Activated naive CD4-positive, alpha-beta T cell treated with anti-CD3 and anti-CD28 coated beads for 36 hours (primary cell): ENCODE measurements around the gene GC. TPM values are rescaled to one million over a fixed set of nuclear protein-coding genes. Genes with fewer than 3 reads are reported as not detected.

Experiments
- CTCF ChIA-PET: fragments of 350-600 bp; sonication (Branson Sonifier 250); formaldehyde crosslinking; loops from one replicate; lab custom pipeline; 2021; ENCODE audit warnings: antibody characterized with exemption; lab: Charles Lee
- DNase-seq: peaks from one replicate; pipeline ENCODE4 v3.0.0-alpha.2; 2020
- H3K27ac Mint-ChIP-seq: one replicate; pipeline ENCODE4 v1.8.0; 2021; ENCODE audit warnings: mild to moderate bottlenecking, mixed read lengths
- H3K27me3 Mint-ChIP-seq: one replicate; pipeline ENCODE4 v1.8.0; 2021; ENCODE audit warnings: low read depth, mixed read lengths
- H3K36me3 Mint-ChIP-seq: one replicate; pipeline ENCODE4 v1.8.0; 2021; ENCODE audit warnings: low read depth, mixed read lengths
- H3K4me1 Mint-ChIP-seq: one replicate; pipeline ENCODE4 v1.8.0; 2021; ENCODE audit warnings: low read depth, mixed read lengths
- H3K4me3 Mint-ChIP-seq: one replicate; pipeline ENCODE4 v1.8.0; 2021; ENCODE audit warnings: mild to moderate bottlenecking, moderate library complexity, mixed read lengths
- H3K9me3 Mint-ChIP-seq: one replicate; pipeline ENCODE4 v1.8.0; 2021; ENCODE audit warnings: mixed read lengths
- intact Hi-C: fragments of 100-400 bp; cut with micrococcal nuclease; formaldehyde crosslinking; loops from one replicate; pipeline ENCODE4 v1.15.1; 2023
- total RNA-seq, 2 experiments: library from RNA; stranded (reverse); gene quantifications; one replicate each; pipeline ENCODE4 v1.2.3, GENCODE V29; 2021

Gene GC
- total RNA-seq, 2 experiments from 2014 or later = not detected

- DNase-seq = no peak
- Mint-ChIP-seq H3K4me3 (no peak overlapping the region), H3K36me3 (no peaks in the 10 kb centered on the region), H3K9me3 (no peaks in the 10 kb centered on the region), H3K27me3 (no peaks in the 10 kb centered on the region), H3K27ac (no peak overlapping the region), H3K4me1 (no peaks in the 10 kb centered on the region)
- intact Hi-C loops = no loop called here
- CTCF ChIA-PET = no interaction called here
These were observed 2.1 kb upstream of the GC start for GRCh38 chr4:71785959-71786358.

DNA sequence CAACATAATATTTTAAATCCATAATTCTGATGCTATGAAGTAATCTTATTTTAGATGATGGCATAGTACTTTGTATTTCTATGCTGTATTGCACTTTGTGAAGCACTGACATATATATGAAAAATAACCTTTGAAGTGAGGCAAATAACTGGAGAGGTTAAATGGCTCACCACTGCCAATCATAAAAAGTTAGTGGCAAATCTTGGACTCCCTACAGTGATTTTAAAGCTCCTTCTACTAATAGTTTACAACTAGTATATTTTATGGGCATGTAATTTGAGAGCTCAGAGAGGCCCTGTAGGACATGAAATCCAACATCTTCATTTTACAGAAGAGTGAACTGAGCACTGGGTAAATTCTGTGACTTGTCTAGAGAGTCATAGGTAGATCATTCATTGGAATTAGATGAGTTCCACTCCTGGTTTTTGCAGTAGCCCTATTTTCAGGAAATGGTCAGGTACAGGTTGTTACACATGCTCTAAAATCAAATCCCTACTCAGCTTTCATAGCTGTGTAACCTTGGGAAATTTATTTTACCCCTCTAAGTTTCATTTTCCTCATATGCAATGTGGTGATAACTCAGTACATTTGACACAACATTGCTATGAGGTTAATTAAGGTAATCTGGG lies 804 bp upstream of the GC start:
- Mint-ChIP-seq H3K36me3 (no peaks in the 10 kb centered on the region), H3K27ac (no peak overlapping the region), H3K9me3 (no peaks in the 10 kb centered on the region), H3K27me3 (no peaks in the 10 kb centered on the region), H3K4me3 (no peak overlapping the region), H3K4me1 (no peaks in the 10 kb centered on the region)
- CTCF ChIA-PET = no interaction called here
- no peak for DNase-seq
- intact Hi-C loops = no loop called here

DNA sequence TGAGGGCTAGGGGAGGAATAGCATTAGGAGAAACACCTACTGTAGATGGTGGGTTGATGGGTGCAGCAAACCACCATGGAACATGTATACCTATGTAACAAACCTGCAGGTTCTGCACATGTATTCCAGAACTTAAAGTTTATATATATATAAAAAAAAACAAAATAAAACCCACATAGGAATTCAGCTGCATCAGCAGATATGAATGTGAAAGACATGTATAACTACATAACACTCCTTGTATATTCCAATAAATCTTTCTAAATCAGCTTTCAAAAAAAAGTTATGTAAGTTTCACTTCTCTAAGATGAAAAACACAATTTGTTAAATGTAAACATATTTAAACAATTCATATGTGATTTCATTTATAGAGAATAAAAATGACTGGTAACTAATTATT lies 6.0 kb downstream of the GC start:
- Mint-ChIP-seq H3K36me3 (no peaks in the 10 kb centered on the region), H3K9me3 (no peaks in the 10 kb centered on the region), H3K27me3 (no peaks in the 10 kb centered on the region), H3K4me3 (no peak overlapping the region), H3K4me1 (no peaks in the 10 kb centered on the region), H3K27ac (no peak overlapping the region)
- CTCF ChIA-PET = no interaction called here
- intact Hi-C loops = no loop called here
- no peak for DNase-seq

GRCh38 chr4:71775449-71775848 lies 8.4 kb downstream of the GC start:
- H3K9me3 Mint-ChIP-seq = no peaks in the 10 kb centered on the region
- intact Hi-C loops = no loop called here
- CTCF ChIA-PET = no interaction called here
- H3K36me3 Mint-ChIP-seq = no peaks in the 10 kb centered on the region
- H3K4me3 Mint-ChIP-seq = no peak overlapping the region
- no peak overlapping the region for H3K27ac Mint-ChIP-seq
- DNase-seq = no peak
- no peaks in the 10 kb centered on the region for H3K4me1 Mint-ChIP-seq
- no peaks in the 10 kb centered on the region for H3K27me3 Mint-ChIP-seq

- Mint-ChIP-seq H3K27ac (no peak overlapping the region), H3K27me3 (no peaks in the 10 kb centered on the region), H3K4me3 (no peak overlapping the region), H3K9me3 (no peaks in the 10 kb centered on the region), H3K4me1 (no peaks in the 10 kb centered on the region), H3K36me3 (no peaks in the 10 kb centered on the region)
- no peak for DNase-seq
- CTCF ChIA-PET = no interaction called here
- intact Hi-C loops = loop anchor here (5.0 kb wide), 1 partner anchor 528 kb away; no protein-coding TSS in a partner anchor
These were observed 9.7 kb downstream of the GC start for GRCh38 chr4:71774136-71774535.

DNA sequence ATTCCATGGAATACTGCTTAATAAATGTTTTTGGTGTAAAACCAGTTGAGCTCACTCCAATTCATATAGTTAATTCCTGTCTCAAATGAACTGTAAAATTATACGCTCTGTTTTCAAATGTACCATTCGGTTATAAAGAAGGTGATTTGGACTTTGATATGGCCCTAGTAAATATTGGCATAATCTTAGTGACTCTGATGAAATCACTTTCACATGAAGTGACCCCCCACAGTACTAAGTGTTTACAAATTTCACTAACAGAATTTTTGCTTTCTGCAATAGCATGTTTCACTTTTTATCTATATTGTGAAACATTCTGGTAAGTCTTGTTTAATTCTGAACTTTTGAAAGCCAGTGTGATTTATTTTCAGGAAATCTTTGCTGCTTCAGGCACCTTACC lies 10.9 kb downstream of the GC start:
- intact Hi-C loops = loop anchor here (5.0 kb wide), 1 partner anchor 529 kb away; no protein-coding TSS in a partner anchor
- no peaks in the 10 kb centered on the region for H3K4me1 Mint-ChIP-seq
- H3K27me3 Mint-ChIP-seq = no peaks in the 10 kb centered on the region
- DNase-seq = no peak
- no peaks in the 10 kb centered on the region for H3K36me3 Mint-ChIP-seq
- CTCF ChIA-PET = no interaction called here
- no peaks in the 10 kb centered on the region for H3K9me3 Mint-ChIP-seq
- no peak overlapping the region for H3K4me3 Mint-ChIP-seq
- H3K27ac Mint-ChIP-seq = no peak overlapping the region

DNA sequence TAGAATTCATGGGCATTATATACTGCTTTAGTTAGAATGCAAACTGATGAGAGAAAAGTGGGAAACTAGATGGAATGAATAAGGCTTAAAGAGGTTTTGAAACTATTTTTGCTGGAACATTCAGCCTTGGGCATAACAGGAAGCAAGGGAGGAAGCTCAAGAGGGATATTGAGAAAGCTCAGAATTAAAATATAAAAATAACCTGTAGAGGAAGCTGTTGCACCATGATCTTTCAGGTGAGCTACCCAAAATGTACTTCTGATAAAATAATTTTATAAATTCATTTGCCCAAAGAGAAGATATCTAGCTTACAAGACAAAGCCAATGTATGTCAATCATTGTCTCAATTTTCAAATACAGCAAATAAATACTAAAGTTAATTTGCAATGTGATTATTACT lies 11.3 kb downstream of the GC start:
- intact Hi-C loops = loop anchor here (5.0 kb wide), 1 partner anchor 530 kb away; no protein-coding TSS in a partner anchor
- Mint-ChIP-seq H3K27me3 (no peaks in the 10 kb centered on the region), H3K36me3 (no peaks in the 10 kb centered on the region), H3K4me3 (no peak overlapping the region), H3K27ac (no peak overlapping the region), H3K9me3 (no peaks in the 10 kb centered on the region), H3K4me1 (no peaks in the 10 kb centered on the region)
- DNase-seq = no peak
- CTCF ChIA-PET = no interaction called here

DNA sequence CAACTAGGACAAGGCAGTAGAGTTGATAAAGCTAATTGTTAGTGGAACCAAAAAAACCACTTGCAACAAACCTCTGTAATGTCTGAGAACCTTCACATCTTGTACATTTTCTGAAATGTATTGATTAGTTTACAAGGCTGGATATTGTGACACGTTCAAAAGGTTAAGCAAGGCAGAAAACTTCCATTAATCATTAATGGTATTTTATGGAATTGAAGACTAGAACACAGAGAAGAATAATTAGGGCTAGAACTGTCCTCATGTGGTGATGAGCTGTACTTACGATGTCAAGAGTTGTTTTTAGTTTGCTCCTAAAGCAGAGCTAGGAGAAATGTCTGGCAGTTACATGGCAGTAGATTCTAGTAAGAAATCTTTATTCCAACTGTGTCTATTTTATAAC lies 12.3 kb downstream of the GC start:
- CTCF ChIA-PET = no interaction called here
- Mint-ChIP-seq H3K27me3 (no peaks in the 10 kb centered on the region), H3K27ac (no peak overlapping the region), H3K36me3 (no peaks in the 10 kb centered on the region), H3K4me3 (no peak overlapping the region), H3K4me1 (no peaks in the 10 kb centered on the region), H3K9me3 (no peaks in the 10 kb centered on the region)
- no peak for DNase-seq
- intact Hi-C loops = loop anchor here (5.0 kb wide), 1 partner anchor 531 kb away; no protein-coding TSS in a partner anchor

- no peak for DNase-seq
- CTCF ChIA-PET = interaction anchor here (1.6 kb wide), 1 partner anchor 517 kb away, joined by 3 read pairs; no protein-coding TSS in a partner anchor
- no peak overlapping the region for H3K27ac Mint-ChIP-seq
These were observed 14.4 kb downstream of the GC start for GRCh38 chr4:71769434-71769833.

GRCh38 chr4:71768123-71768522 lies 15.8 kb downstream of the GC start:
- Mint-ChIP-seq H3K27me3 (no peaks in the 10 kb centered on the region), H3K27ac (no peak overlapping the region), H3K36me3 (no peaks in the 10 kb centered on the region), H3K4me3 (no peak overlapping the region), H3K4me1 (no peaks in the 10 kb centered on the region), H3K9me3 (no peaks in the 10 kb centered on the region)
- intact Hi-C loops = no loop called here
- CTCF ChIA-PET = no interaction called here
- DNase-seq = no peak

More at GRCh38 chr4:71769434-71769833, 14.4 kb downstream of the GC start:
- intact Hi-C loops = no loop called here
- Mint-ChIP-seq H3K4me1 (no peaks in the 10 kb centered on the region), H3K9me3 (no peaks in the 10 kb centered on the region), H3K4me3 (no peak overlapping the region), H3K27me3 (no peaks in the 10 kb centered on the region), H3K36me3 (no peaks in the 10 kb centered on the region)

- CTCF ChIA-PET = no interaction called here
- intact Hi-C loops = no loop called here
- Mint-ChIP-seq H3K36me3 (no peaks in the 10 kb centered on the region), H3K4me1 (no peaks in the 10 kb centered on the region), H3K4me3 (no peak overlapping the region), H3K27ac (no peak overlapping the region), H3K27me3 (no peaks in the 10 kb centered on the region), H3K9me3 (no peaks in the 10 kb centered on the region)
- no peak for DNase-seq
These were observed 18.0 kb downstream of the GC start for GRCh38 chr4:71765821-71766383.

DNA sequence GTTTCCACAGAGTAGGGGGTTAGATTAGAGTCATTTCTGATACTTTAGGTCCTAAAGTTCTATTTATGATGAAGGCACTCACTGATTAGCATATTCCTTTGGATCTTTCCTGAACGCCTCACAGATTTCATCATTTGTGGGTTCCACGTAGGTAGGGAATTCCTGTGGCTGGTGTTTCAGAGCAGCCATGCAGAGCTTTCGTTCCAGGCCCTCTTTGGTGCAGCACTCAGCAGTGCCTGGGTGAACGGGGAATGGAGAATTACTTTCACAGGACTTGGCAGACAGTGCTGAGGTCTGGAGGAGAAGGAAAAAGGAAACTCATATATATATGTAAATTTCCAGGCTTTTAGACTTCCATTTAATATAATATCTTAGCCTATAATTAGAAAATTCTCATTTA lies 18.5 kb downstream of the GC start:
- Mint-ChIP-seq H3K27me3 (no peaks in the 10 kb centered on the region), H3K4me1 (no peaks in the 10 kb centered on the region), H3K36me3 (no peaks in the 10 kb centered on the region), H3K4me3 (no peak overlapping the region), H3K27ac (no peak overlapping the region), H3K9me3 (no peaks in the 10 kb centered on the region)
- intact Hi-C loops = no loop called here
- no peak for DNase-seq
- CTCF ChIA-PET = no interaction called here

DNA sequence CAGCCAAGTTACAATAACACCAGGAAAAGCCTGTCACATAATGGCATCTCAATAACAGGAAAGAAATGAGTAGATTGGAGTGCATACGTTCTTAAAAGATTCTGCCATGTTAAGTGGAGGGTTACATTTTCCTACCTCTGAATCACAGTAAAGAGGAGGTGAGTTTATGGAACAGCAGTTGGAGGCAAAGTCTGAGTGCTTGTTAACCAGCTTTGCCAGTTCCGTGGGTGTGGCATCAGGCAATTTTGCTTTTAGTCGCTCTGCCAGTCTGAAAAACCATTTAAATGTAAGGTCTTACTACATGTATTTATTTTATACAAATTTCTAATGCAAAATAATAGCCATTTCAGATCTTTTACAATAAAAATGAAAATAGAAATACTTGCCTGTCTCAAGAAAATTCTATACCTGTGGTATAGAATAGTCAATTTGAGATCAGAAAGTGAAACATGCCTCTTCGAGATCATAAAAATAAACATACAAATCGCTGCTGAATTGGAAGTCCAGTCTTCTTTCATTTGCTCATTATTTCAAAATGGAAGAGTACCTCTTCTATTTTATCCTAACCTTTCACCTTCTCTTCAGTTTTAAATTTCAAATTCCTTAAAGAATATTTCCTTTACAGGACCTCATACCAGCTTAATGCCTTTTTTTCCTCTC lies 31.4 kb downstream of the GC start:
- H3K4me1 Mint-ChIP-seq = no peaks in the 10 kb centered on the region
- no peaks in the 10 kb centered on the region for H3K27me3 Mint-ChIP-seq
- CTCF ChIA-PET = no interaction called here
- no peak overlapping the region for H3K27ac Mint-ChIP-seq
- intact Hi-C loops = no loop called here
- no peak overlapping the region for H3K4me3 Mint-ChIP-seq
- no peaks in the 10 kb centered on the region for H3K9me3 Mint-ChIP-seq
- no peak for DNase-seq
- no peaks in the 10 kb centered on the region for H3K36me3 Mint-ChIP-seq
